KMS-11 (cell line): ENCODE results near the gene CYBRD1.

Experiments
- H2AFZ ChIP-seq: fragments of 200-600 bp; sonication (generic); 2 replicates; pipeline ENCODE4 v1.6.1; 2016; ENCODE audit warnings: antibody characterized with exemption, mixed run types, low read depth
- H3K27ac ChIP-seq: fragments of 200-600 bp; sonication (generic); 2 replicates; pipeline ENCODE4 v1.6.1; 2016; ENCODE audit warnings: mild to moderate bottlenecking, mixed run types
- H3K27me3 ChIP-seq: fragments of 200-600 bp; sonication (generic); 2 replicates; pipeline ENCODE4 v1.6.1; 2017; ENCODE audit warnings: mild to moderate bottlenecking, low read depth, mixed run types, moderate library complexity; ENCODE audit not compliant: insufficient read depth
- H3K36me3 ChIP-seq: fragments of 200-600 bp; sonication (generic); 2 replicates; pipeline ENCODE4 v1.6.1; 2017; ENCODE audit warnings: mild to moderate bottlenecking, mixed run types; ENCODE audit not compliant: insufficient read depth
- H3K4me1 ChIP-seq: fragments of 200-600 bp; sonication (generic); 2 replicates; pipeline ENCODE4 v1.6.1; 2016; ENCODE audit warnings: mild to moderate bottlenecking, low read depth, mixed run types; ENCODE audit not compliant: poor library complexity, severe bottlenecking
- H3K4me2 ChIP-seq: fragments of 200-600 bp; sonication (generic); 2 replicates; pipeline ENCODE4 v1.7.0; 2016; ENCODE audit warnings: mild to moderate bottlenecking, mixed run types
- H3K4me3 ChIP-seq: fragments of 200-600 bp; sonication (generic); IDR thresholded peaks from 2 replicates; pipeline ENCODE4 v1.6.1; 2017; ENCODE audit warnings: low read depth, low read length, mixed read lengths; ENCODE audit not compliant: insufficient read depth
- H3K79me2 ChIP-seq: fragments of 200-600 bp; sonication (generic); 2 replicates; pipeline ENCODE4 v1.6.1; 2016; ENCODE audit warnings: low read depth, mixed run types; ENCODE audit not compliant: insufficient read depth
- H3K9ac ChIP-seq: fragments of 200-600 bp; sonication (generic); 2 replicates; pipeline ENCODE4 v1.6.1; 2016; ENCODE audit warnings: mild to moderate bottlenecking, mixed run types
- H4K20me1 ChIP-seq: fragments of 200-600 bp; sonication (generic); 2 replicates; pipeline ENCODE4 v1.6.1; 2016; ENCODE audit warnings: mild to moderate bottlenecking, mixed run types; ENCODE audit not compliant: insufficient read depth
- TF ChIP-seq, protein P1 (sequence below): fragments of 200-600 bp; sonication (generic); conservative IDR thresholded peaks from 2 replicates; pipeline ENCODE4 v1.6.1; 2017; ENCODE audit warnings: low read depth, mild to moderate bottlenecking, antibody characterized with exemption, low read length, moderate library complexity, mixed read lengths

The CYBRD1 gene

GRCh38 chr2:171600126-171600525 is 77.9 kb downstream of the CYBRD1 start:
- Histone ChIP-seq H3K9ac (no peak overlapping the region), H3K4me1 (no peaks in the 10 kb centered on the region), H2AFZ (no peak overlapping the region), H3K4me3 (no peak overlapping the region), H4K20me1 (no peaks in the 10 kb centered on the region), H3K4me2 (no peak overlapping the region), H3K79me2 (no peaks in the 10 kb centered on the region), H3K27ac (no peak overlapping the region), H3K27me3 (no peaks in the 10 kb centered on the region), H3K36me3 (no peaks in the 10 kb centered on the region)
- TF ChIP-seq, protein P1, sequence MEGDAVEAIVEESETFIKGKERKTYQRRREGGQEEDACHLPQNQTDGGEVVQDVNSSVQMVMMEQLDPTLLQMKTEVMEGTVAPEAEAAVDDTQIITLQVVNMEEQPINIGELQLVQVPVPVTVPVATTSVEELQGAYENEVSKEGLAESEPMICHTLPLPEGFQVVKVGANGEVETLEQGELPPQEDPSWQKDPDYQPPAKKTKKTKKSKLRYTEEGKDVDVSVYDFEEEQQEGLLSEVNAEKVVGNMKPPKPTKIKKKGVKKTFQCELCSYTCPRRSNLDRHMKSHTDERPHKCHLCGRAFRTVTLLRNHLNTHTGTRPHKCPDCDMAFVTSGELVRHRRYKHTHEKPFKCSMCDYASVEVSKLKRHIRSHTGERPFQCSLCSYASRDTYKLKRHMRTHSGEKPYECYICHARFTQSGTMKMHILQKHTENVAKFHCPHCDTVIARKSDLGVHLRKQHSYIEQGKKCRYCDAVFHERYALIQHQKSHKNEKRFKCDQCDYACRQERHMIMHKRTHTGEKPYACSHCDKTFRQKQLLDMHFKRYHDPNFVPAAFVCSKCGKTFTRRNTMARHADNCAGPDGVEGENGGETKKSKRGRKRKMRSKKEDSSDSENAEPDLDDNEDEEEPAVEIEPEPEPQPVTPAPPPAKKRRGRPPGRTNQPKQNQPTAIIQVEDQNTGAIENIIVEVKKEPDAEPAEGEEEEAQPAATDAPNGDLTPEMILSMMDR, result no peak

DNA sequence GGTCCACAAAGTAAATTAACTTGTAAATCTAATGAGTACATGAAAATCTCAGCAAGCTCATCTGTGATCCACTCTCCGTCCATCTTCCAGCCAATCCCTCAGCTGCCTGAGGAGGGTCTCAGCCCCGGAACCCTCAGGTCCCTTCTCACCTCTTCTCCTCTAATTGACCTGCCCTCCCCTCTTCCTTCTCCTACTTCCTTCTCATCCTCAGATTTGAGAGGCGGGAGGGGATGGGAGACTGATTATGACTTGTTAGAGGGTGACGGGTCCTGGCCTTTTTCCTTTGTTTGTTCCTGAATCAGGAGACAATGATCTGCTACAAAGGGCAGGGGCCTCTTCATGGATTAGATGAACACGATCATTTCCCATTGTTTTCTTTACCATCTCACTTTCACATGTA is 80.1 kb downstream of the CYBRD1 start:
- Histone ChIP-seq H3K4me1 (no peaks in the 10 kb centered on the region), H3K27ac (no peak overlapping the region), H3K4me2 (no peak overlapping the region), H2AFZ (no peak overlapping the region), H3K9ac (no peak overlapping the region), H3K36me3 (no peaks in the 10 kb centered on the region), H3K79me2 (no peaks in the 10 kb centered on the region), H3K4me3 (no peak overlapping the region), H4K20me1 (no peaks in the 10 kb centered on the region), H3K27me3 (no peaks in the 10 kb centered on the region)
- TF ChIP-seq, protein P1, result no peak
